ENCODE data around the gene ACAP3.

- TF ChIP-seq SP1 (IDR thresholded peaks at IDR 0.05) (no peak), FOXK2 (IDR thresholded peaks at IDR 0.05) (no peak), L3MBTL2 (conservative IDR thresholded peaks at IDR 0.05) (no peak), NFRKB (IDR thresholded peaks at IDR 0.05) (no peak), BHLHE40 (IDR thresholded peaks at IDR 0.05; ENCODE audit: borderline replicate concordance) (no peak), ARNT (IDR thresholded peaks at IDR 0.05) (no peak), SUZ12 (IDR thresholded peaks at IDR 0.05) (no peak), FOXA1 (IDR thresholded peaks at IDR 0.05) (no peak), FOXM1 (IDR thresholded peaks at IDR 0.05; ENCODE audit: borderline replicate concordance) (no peak), CTBP1 (IDR thresholded peaks at IDR 0.05; ENCODE audit: borderline replicate concordance) (no peak), ELF4 (IDR thresholded peaks at IDR 0.05) (no peak), TARDBP (IDR thresholded peaks at IDR 0.05) (no peak)
- TF ChIP-seq, protein P1, sequence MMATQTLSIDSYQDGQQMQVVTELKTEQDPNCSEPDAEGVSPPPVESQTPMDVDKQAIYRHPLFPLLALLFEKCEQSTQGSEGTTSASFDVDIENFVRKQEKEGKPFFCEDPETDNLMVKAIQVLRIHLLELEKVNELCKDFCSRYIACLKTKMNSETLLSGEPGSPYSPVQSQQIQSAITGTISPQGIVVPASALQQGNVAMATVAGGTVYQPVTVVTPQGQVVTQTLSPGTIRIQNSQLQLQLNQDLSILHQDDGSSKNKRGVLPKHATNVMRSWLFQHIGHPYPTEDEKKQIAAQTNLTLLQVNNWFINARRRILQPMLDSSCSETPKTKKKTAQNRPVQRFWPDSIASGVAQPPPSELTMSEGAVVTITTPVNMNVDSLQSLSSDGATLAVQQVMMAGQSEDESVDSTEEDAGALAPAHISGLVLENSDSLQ (IDR thresholded peaks at IDR 0.05): no peak
Measured at GRCh38 chr1:1341549-1342021, 33.9 kb upstream of the ACAP3 start.

Data from HEK293T (cell line).